HEK293 (cell line): ENCODE results near the gene WDR82.

Experiments
- CTCF ChIA-PET: fragments of 350-600 bp; formaldehyde crosslinking; extraction: SDS; loops from one replicate; lab custom pipeline; 2021; ENCODE audit warnings: antibody characterized with exemption; lab: Yijun Ruan, JAX
- POLR2A ChIA-PET: fragments of 300-600 bp; formaldehyde crosslinking; extraction: SDS; loops from one replicate; lab custom pipeline; 2020; ENCODE audit warnings: antibody characterized with exemption, inconsistent platforms; lab: Yijun Ruan, JAX
- H3K27ac ChIP-seq: fragments of 200-500 bp; sonication (Bioruptor generic); 2 replicates; pipeline ENCODE4 v1.5.1; 2014; ENCODE audit warnings: low read depth, low read length, control low read depth, inconsistent platforms; ENCODE audit errors: extremely low read depth
- H3K36me3 ChIP-seq, 2 experiments: fragments of 200-500 bp in 1 of 2; sonication (Bioruptor generic) in 1 of 2; 1 replicate in 1 of 2; 2 replicates in 1 of 2; pipeline ENCODE4 v1.5.1; 2014 to 2017; ENCODE audit warnings: inconsistent platforms in 2 of 2, low read length in 2 of 2; ENCODE audit not compliant: control insufficient read depth in 2 of 2, insufficient read depth in 1 of 2
- H3K4me1 ChIP-seq: fragments of 200-500 bp; sonication (Bioruptor generic); 2 replicates; pipeline ENCODE4 v1.5.1; 2014; ENCODE audit warnings: mild to moderate bottlenecking, low read length, inconsistent platforms; ENCODE audit not compliant: control insufficient read depth, insufficient read depth
- H3K4me3 ChIP-seq: 2 replicates; pipeline ENCODE4 v1.5.1; 2011; ENCODE audit warnings: low read depth, mild to moderate bottlenecking, control low read depth, low read length, moderate library complexity
- H3K9me3 ChIP-seq: fragments of 200-500 bp; sonication (Bioruptor generic); 2 replicates; pipeline ENCODE4 v1.5.1; 2014; ENCODE audit warnings: low read depth, low read length, inconsistent platforms; ENCODE audit not compliant: control insufficient read depth, insufficient read depth
- EGR2 ChIP-seq: fragments of 450-650 bp; formaldehyde crosslinking; IDR thresholded peaks from 2 replicates; pipeline ENCODE4 v1.5.1; 2016; ENCODE audit warnings: low read depth, missing biosample characterization, missing genetic modification characterization
- FEZF1 ChIP-seq: fragments of 450-650 bp; formaldehyde crosslinking; IDR thresholded peaks from 2 replicates; pipeline ENCODE4 v1.5.1; 2016; ENCODE audit warnings: missing biosample characterization, missing genetic modification characterization
- KLF10 ChIP-seq: fragments of 450-650 bp; IDR thresholded peaks from 2 replicates; pipeline ENCODE4 v1.5.1; 2018; ENCODE audit warnings: missing biosample characterization, mild to moderate bottlenecking, missing genetic modification characterization
- TRIM28 ChIP-seq: IDR thresholded peaks from 2 replicates; pipeline ENCODE4 v1.6.1; 2011; ENCODE audit warnings: low read length, control low read depth, borderline replicate concordance
- ZFP69B ChIP-seq: fragments of 450-650 bp; formaldehyde crosslinking; IDR thresholded peaks from 2 replicates; pipeline ENCODE4 v1.5.1; 2016; ENCODE audit warnings: missing biosample characterization, missing genetic modification characterization
- ZNF354C ChIP-seq: fragments of 450-650 bp; formaldehyde crosslinking; IDR thresholded peaks from 2 replicates; pipeline ENCODE4 v1.5.1; 2016; ENCODE audit warnings: missing biosample characterization, missing genetic modification characterization, low read depth, borderline replicate concordance
- ZNF391 ChIP-seq: fragments of 450-650 bp; formaldehyde crosslinking; IDR thresholded peaks from 2 replicates; pipeline ENCODE4 v1.5.1; 2016; ENCODE audit warnings: low read depth, missing biosample characterization, missing genetic modification characterization, borderline replicate concordance
- ZNF433 ChIP-seq: fragments of 450-650 bp; formaldehyde crosslinking; IDR thresholded peaks from 2 replicates; pipeline ENCODE4 v1.5.1; 2016; ENCODE audit warnings: missing biosample characterization, missing genetic modification characterization, low read depth
- ZNF544 ChIP-seq: fragments of 450-650 bp; formaldehyde crosslinking; IDR thresholded peaks from 2 replicates; pipeline ENCODE4 v1.5.0; 2017; ENCODE audit warnings: missing biosample characterization, missing genetic modification characterization
- ZNF624 ChIP-seq: fragments of 450-650 bp; formaldehyde crosslinking; IDR thresholded peaks from 2 replicates; pipeline ENCODE4 v1.5.1; 2017; ENCODE audit warnings: missing biosample characterization, missing genetic modification characterization
- ZNF658 ChIP-seq: fragments of 450-650 bp; formaldehyde crosslinking; IDR thresholded peaks from 2 replicates; pipeline ENCODE4; 2016; ENCODE audit warnings: missing biosample characterization, missing genetic modification characterization
- ZNF670 ChIP-seq: fragments of 450-650 bp; formaldehyde crosslinking; IDR thresholded peaks from 2 replicates; pipeline ENCODE4 v1.5.1; 2016; ENCODE audit warnings: missing biosample characterization, missing genetic modification characterization, low read depth
- ZNF707 ChIP-seq: fragments of 450-650 bp; formaldehyde crosslinking; IDR thresholded peaks from 2 replicates; pipeline ENCODE4 v1.5.1; 2016; ENCODE audit warnings: missing biosample characterization, missing genetic modification characterization
- ZNF768 ChIP-seq: fragments of 450-650 bp; formaldehyde crosslinking; IDR thresholded peaks from 2 replicates; pipeline ENCODE4 v1.5.1; 2018; ENCODE audit warnings: missing biosample characterization, mild to moderate bottlenecking, missing genetic modification characterization
- ZNF777 ChIP-seq: fragments of 450-650 bp; formaldehyde crosslinking; IDR thresholded peaks from 2 replicates; pipeline ENCODE4 v1.5.1; 2017; ENCODE audit warnings: missing biosample characterization, missing genetic modification characterization, borderline replicate concordance
- TF ChIP-seq, protein P1 (sequence below): fragments of 450-650 bp; formaldehyde crosslinking; IDR thresholded peaks from 2 replicates; pipeline ENCODE4 v1.5.1; 2016; ENCODE audit warnings: missing biosample characterization, missing genetic modification characterization
- TF ChIP-seq, protein P2 (sequence below): fragments of 450-650 bp; formaldehyde crosslinking; IDR thresholded peaks from 2 replicates; pipeline ENCODE4 v1.5.1; 2017; ENCODE audit warnings: missing biosample characterization, missing genetic modification characterization
- TF ChIP-seq, protein P3 (sequence below): fragments of 450-650 bp; formaldehyde crosslinking; IDR thresholded peaks from 2 replicates; pipeline ENCODE4 v1.5.1; 2017; ENCODE audit warnings: missing biosample characterization, missing genetic modification characterization
- TF ChIP-seq, protein P4 (sequence below): fragments of 450-650 bp; formaldehyde crosslinking; IDR thresholded peaks from 2 replicates; pipeline ENCODE4 v1.5.1; 2016; ENCODE audit warnings: missing biosample characterization, missing genetic modification characterization
- TF ChIP-seq, protein P5 (sequence below): fragments of 450-650 bp; formaldehyde crosslinking; IDR thresholded peaks from 2 replicates; pipeline ENCODE4 v1.5.1; 2016; ENCODE audit warnings: missing biosample characterization, missing genetic modification characterization

WDR82 gene

DNA sequence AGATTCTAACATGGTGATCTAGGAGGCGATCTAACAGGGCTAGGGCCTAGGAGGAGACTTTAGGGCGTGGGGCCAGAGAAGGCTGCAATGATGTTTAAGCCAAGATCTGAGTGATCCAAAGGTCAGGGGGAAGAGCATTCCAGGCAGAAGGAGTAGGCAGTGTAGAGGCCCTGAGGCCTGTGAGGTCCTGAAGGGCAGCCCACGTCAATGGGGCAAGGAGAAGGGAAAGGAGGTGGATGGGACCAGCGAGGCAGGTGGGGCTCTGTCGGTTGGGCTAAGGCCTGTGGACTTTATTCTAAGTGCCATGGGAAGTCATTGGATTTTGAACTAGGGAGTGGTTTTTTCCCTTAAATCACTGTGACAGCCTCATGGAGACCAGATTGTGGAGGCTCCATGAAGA, 27.5 kb upstream of the WDR82 start (continued):
- no peak for TF ChIP-seq FEZF1 (tag by site-specific recombination)

DNA sequence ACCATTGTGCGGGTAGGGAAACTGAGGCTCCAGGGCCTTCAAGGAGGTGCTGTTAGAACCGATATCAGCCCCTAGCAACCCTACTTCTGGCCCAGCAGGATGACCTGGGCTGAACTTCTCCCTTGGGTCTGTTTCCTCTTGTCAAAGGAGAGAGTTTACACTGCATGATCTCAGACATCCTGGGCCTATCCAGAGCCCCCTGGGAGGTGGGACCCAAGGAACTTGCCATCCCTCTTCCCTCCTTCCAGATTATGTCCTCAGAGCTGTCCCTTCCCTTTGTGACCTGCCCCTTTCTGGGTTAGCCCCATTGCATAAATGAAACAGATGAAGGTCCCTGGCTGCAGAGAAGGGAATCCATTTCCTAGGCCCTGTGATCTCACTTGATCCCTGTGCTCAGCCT, 25.4 kb upstream of the WDR82 start:
- Histone ChIP-seq H3K4me3 (no peak overlapping the region), H3K27ac (no peak overlapping the region), H3K9me3 (no peaks in the 10 kb centered on the region), H3K4me1 (no peaks in the 10 kb centered on the region), H3K36me3 (no peaks in the 10 kb centered on the region)
- POLR2A ChIA-PET, result no interaction called here
- CTCF ChIA-PET, result no interaction called here
- TF ChIP-seq ZNF768 (tag by site-specific recombination) (no peak), ZNF777 (tag by site-specific recombination) (no peak), ZNF707 (tag by site-specific recombination) (no peak), ZNF544 (tag by site-specific recombination) (no peak), ZNF670 (tag by site-specific recombination) (no peak), ZNF433 (tag by site-specific recombination) (no peak), ZFP69B (tag by site-specific recombination) (no peak), ZNF354C (no peak), ZNF658 (no peak)
- TF ChIP-seq, protein P1, sequence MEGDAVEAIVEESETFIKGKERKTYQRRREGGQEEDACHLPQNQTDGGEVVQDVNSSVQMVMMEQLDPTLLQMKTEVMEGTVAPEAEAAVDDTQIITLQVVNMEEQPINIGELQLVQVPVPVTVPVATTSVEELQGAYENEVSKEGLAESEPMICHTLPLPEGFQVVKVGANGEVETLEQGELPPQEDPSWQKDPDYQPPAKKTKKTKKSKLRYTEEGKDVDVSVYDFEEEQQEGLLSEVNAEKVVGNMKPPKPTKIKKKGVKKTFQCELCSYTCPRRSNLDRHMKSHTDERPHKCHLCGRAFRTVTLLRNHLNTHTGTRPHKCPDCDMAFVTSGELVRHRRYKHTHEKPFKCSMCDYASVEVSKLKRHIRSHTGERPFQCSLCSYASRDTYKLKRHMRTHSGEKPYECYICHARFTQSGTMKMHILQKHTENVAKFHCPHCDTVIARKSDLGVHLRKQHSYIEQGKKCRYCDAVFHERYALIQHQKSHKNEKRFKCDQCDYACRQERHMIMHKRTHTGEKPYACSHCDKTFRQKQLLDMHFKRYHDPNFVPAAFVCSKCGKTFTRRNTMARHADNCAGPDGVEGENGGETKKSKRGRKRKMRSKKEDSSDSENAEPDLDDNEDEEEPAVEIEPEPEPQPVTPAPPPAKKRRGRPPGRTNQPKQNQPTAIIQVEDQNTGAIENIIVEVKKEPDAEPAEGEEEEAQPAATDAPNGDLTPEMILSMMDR (tag by site-specific recombination), result no peak
- TF ChIP-seq, protein P2, sequence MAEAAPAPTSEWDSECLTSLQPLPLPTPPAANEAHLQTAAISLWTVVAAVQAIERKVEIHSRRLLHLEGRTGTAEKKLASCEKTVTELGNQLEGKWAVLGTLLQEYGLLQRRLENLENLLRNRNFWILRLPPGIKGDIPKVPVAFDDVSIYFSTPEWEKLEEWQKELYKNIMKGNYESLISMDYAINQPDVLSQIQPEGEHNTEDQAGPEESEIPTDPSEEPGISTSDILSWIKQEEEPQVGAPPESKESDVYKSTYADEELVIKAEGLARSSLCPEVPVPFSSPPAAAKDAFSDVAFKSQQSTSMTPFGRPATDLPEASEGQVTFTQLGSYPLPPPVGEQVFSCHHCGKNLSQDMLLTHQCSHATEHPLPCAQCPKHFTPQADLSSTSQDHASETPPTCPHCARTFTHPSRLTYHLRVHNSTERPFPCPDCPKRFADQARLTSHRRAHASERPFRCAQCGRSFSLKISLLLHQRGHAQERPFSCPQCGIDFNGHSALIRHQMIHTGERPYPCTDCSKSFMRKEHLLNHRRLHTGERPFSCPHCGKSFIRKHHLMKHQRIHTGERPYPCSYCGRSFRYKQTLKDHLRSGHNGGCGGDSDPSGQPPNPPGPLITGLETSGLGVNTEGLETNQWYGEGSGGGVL (tag by site-specific recombination), result no peak

DNA sequence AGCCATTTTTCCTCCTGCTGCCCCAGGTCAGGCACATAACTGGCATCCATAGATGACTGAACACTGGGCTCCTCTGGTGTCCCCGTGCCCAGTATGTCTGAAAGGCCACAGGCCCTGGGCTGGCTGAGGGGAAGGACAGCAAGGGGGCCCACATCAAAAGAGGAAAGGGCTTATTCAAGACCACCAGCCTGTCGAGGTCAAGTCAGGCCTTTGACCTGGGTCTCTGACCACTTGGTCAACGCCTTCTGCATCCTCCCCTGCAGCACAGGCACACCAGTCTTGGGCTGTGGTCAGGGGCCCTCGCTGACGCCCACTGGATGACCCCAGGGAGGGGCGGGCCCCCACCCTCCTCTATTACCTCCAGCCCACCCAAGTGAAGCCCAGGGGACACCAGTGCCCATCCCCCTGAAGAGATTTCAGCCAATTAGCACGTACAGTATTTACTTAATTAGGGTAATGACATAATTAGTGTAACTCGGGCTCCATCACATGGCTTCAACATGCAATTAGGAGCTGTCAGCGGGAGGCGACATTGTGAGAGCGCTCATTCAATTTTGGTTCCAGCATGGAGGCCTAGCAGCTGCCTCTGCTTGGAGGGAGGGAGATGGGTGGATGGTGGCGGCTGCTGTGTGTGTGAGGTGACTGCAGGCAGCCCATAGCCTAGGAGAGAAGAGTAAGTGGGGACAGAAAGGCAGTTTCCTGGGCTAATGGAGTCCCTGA, 24.1 kb upstream of the WDR82 start:
- POLR2A ChIA-PET, result no interaction called here
- no peaks in the 10 kb centered on the region for H3K36me3 ChIP-seq
- no peak overlapping the region for H3K27ac ChIP-seq
- TF ChIP-seq EGR2 (no peak), ZNF624 (tag by site-specific recombination) (no peak), KLF10 (tag by site-specific recombination) (no peak), ZNF391 (no peak), FEZF1 (tag by site-specific recombination) (no peak), TRIM28 (no peak)
- TF ChIP-seq, protein P3, sequence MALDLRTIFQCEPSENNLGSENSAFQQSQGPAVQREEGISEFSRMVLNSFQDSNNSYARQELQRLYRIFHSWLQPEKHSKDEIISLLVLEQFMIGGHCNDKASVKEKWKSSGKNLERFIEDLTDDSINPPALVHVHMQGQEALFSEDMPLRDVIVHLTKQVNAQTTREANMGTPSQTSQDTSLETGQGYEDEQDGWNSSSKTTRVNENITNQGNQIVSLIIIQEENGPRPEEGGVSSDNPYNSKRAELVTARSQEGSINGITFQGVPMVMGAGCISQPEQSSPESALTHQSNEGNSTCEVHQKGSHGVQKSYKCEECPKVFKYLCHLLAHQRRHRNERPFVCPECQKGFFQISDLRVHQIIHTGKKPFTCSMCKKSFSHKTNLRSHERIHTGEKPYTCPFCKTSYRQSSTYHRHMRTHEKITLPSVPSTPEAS (tag by site-specific recombination), result no peak
- TF ChIP-seq, protein P4, sequence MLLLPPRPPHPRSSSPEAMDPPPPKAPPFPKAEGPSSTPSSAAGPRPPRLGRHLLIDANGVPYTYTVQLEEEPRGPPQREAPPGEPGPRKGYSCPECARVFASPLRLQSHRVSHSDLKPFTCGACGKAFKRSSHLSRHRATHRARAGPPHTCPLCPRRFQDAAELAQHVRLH (tag by site-specific recombination), result no peak
- TF ChIP-seq, protein P5, sequence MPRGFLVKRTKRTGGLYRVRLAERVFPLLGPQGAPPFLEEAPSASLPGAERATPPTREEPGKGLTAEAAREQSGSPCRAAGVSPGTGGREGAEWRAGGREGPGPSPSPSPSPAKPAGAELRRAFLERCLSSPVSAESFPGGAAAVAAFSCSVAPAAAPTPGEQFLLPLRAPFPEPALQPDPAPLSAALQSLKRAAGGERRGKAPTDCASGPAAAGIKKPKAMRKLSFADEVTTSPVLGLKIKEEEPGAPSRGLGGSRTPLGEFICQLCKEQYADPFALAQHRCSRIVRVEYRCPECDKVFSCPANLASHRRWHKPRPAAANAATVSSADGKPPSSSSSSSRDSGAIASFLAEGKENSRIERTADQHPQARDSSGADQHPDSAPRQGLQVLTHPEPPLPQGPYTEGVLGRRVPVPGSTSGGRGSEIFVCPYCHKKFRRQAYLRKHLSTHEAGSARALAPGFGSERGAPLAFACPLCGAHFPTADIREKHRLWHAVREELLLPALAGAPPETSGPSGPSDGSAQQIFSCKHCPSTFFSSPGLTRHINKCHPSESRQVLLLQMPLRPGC (tag by site-specific recombination), result no peak
- TF ChIP-seq, all 188 proteins: peak for 0
- no peaks in the 10 kb centered on the region for H3K9me3 ChIP-seq
- CTCF ChIA-PET, result interaction anchor here (0.6 kb wide), 1 partner anchor 10 kb away, joined by 7 read pairs; no protein-coding TSS in a partner anchor
- no peaks in the 10 kb centered on the region for H3K4me1 ChIP-seq
- no peak overlapping the region for H3K4me3 ChIP-seq
